HEK293 (cell line): Measurements from ENCODE around the gene ITPR2.

Experiments
- CTCF ChIA-PET: fragments of 350-600 bp; formaldehyde crosslinking; extraction: SDS; loops from one replicate; lab custom pipeline; 2021; ENCODE audit warnings: antibody characterized with exemption; lab: Yijun Ruan, JAX
- POLR2A ChIA-PET: fragments of 300-600 bp; formaldehyde crosslinking; extraction: SDS; loops from one replicate; lab custom pipeline; 2020; ENCODE audit warnings: antibody characterized with exemption, inconsistent platforms; lab: Yijun Ruan, JAX
- H3K27ac ChIP-seq: fragments of 200-500 bp; sonication (Bioruptor generic); 2 replicates; pipeline ENCODE4 v1.5.1; 2014; ENCODE audit warnings: low read depth, low read length, control low read depth, inconsistent platforms; ENCODE audit errors: extremely low read depth
- H3K36me3 ChIP-seq, 2 experiments: fragments of 200-500 bp in 1 of 2; sonication (Bioruptor generic) in 1 of 2; 1 replicate in 1 of 2; 2 replicates in 1 of 2; pipeline ENCODE4 v1.5.1; 2014 to 2017; ENCODE audit warnings: inconsistent platforms in 2 of 2, low read length in 2 of 2; ENCODE audit not compliant: control insufficient read depth in 2 of 2, insufficient read depth in 1 of 2
- H3K4me1 ChIP-seq: fragments of 200-500 bp; sonication (Bioruptor generic); 2 replicates; pipeline ENCODE4 v1.5.1; 2014; ENCODE audit warnings: mild to moderate bottlenecking, low read length, inconsistent platforms; ENCODE audit not compliant: control insufficient read depth, insufficient read depth
- H3K4me3 ChIP-seq: 2 replicates; pipeline ENCODE4 v1.5.1; 2011; ENCODE audit warnings: low read depth, mild to moderate bottlenecking, control low read depth, low read length, moderate library complexity
- H3K9me3 ChIP-seq: fragments of 200-500 bp; sonication (Bioruptor generic); 2 replicates; pipeline ENCODE4 v1.5.1; 2014; ENCODE audit warnings: low read depth, low read length, inconsistent platforms; ENCODE audit not compliant: control insufficient read depth, insufficient read depth
- HOXC10 ChIP-seq: sonication (generic); formaldehyde crosslinking; IDR thresholded peaks from 2 replicates; pipeline ENCODE4 v1.8.1; 2023; ENCODE audit warnings: mild to moderate bottlenecking, missing genetic modification reagents
- HOXD13 ChIP-seq: sonication (generic); formaldehyde crosslinking; IDR thresholded peaks from 2 replicates; pipeline ENCODE4 v1.8.0; 2022; ENCODE audit warnings: missing genetic modification reagents, borderline replicate concordance
- RBAK ChIP-seq: fragments of 450-650 bp; formaldehyde crosslinking; IDR thresholded peaks from 2 replicates; pipeline ENCODE4 v1.5.1; 2016; ENCODE audit warnings: missing biosample characterization, missing genetic modification characterization
- REPIN1 ChIP-seq: fragments of 450-650 bp; formaldehyde crosslinking; IDR thresholded peaks from 2 replicates; pipeline ENCODE4 v1.5.1; 2017; ENCODE audit warnings: missing biosample characterization, missing genetic modification characterization, low read depth
- YY2 ChIP-seq: fragments of 450-650 bp; formaldehyde crosslinking; IDR thresholded peaks from 2 replicates; pipeline ENCODE4 v1.5.1; 2016; ENCODE audit warnings: missing biosample characterization, missing genetic modification characterization
- ZNF132 ChIP-seq: fragments of 450-650 bp; formaldehyde crosslinking; IDR thresholded peaks from 2 replicates; pipeline ENCODE4 v1.5.1; 2017; ENCODE audit warnings: missing biosample characterization, missing genetic modification characterization, borderline replicate concordance
- ZNF155 ChIP-seq: fragments of 450-650 bp; formaldehyde crosslinking; IDR thresholded peaks from 2 replicates; pipeline ENCODE4 v1.5.1; 2016; ENCODE audit warnings: missing biosample characterization, missing genetic modification characterization
- ZNF19 ChIP-seq: fragments of 450-650 bp; formaldehyde crosslinking; IDR thresholded peaks from 2 replicates; pipeline ENCODE4; 2016; ENCODE audit warnings: missing biosample characterization, missing genetic modification characterization, low read depth
- ZNF223 ChIP-seq: fragments of 450-650 bp; formaldehyde crosslinking; IDR thresholded peaks from 2 replicates; pipeline ENCODE4 v1.5.1; 2016; ENCODE audit warnings: missing biosample characterization, missing genetic modification characterization
- ZNF366 ChIP-seq: fragments of 450-650 bp; formaldehyde crosslinking; conservative IDR thresholded peaks from 2 replicates; pipeline ENCODE4 v1.5.1; 2016; ENCODE audit warnings: missing biosample characterization, missing genetic modification characterization
- TF ChIP-seq, protein P1 (sequence below): fragments of 450-650 bp; formaldehyde crosslinking; IDR thresholded peaks from 2 replicates; pipeline ENCODE4 v1.5.1; 2017; ENCODE audit warnings: missing biosample characterization, missing genetic modification characterization
- TF ChIP-seq, protein P2 (sequence below): fragments of 450-650 bp; formaldehyde crosslinking; IDR thresholded peaks from 2 replicates; pipeline ENCODE4 v1.5.1; 2016; ENCODE audit warnings: missing biosample characterization, missing genetic modification characterization, low read depth
- TF ChIP-seq, protein P3 (sequence below): fragments of 450-650 bp; formaldehyde crosslinking; IDR thresholded peaks from 2 replicates; pipeline ENCODE4 v1.5.1; 2017; ENCODE audit warnings: missing biosample characterization, mild to moderate bottlenecking, missing genetic modification characterization, moderate library complexity
- TF ChIP-seq, protein P4 (sequence below): fragments of 450-650 bp; formaldehyde crosslinking; IDR thresholded peaks from 2 replicates; pipeline ENCODE4; 2016; ENCODE audit warnings: missing biosample characterization, missing genetic modification characterization
- TF ChIP-seq, protein P5 (sequence below): fragments of 450-650 bp; formaldehyde crosslinking; IDR thresholded peaks from 2 replicates; pipeline ENCODE4 v1.5.1; 2016; ENCODE audit warnings: missing biosample characterization, missing genetic modification characterization
- TF ChIP-seq, protein P6 (sequence below): fragments of 450-650 bp; formaldehyde crosslinking; IDR thresholded peaks from 2 replicates; pipeline ENCODE4 v1.5.1; 2016; ENCODE audit warnings: missing biosample characterization, missing genetic modification characterization, low read depth
- TF ChIP-seq, protein P7 (sequence below): fragments of 450-650 bp; formaldehyde crosslinking; IDR thresholded peaks from 2 replicates; pipeline ENCODE4 v1.5.1; 2017; ENCODE audit warnings: missing biosample characterization, missing genetic modification characterization
- TF ChIP-seq, protein P8 (sequence below): fragments of 450-650 bp; formaldehyde crosslinking; IDR thresholded peaks from 2 replicates; pipeline ENCODE4 v1.5.1; 2016; ENCODE audit warnings: missing biosample characterization, missing genetic modification characterization
- TF ChIP-seq, protein P9 (sequence below): fragments of 450-650 bp; IDR thresholded peaks from 2 replicates; pipeline ENCODE4 v1.5.1; 2018; ENCODE audit warnings: missing biosample characterization, missing genetic modification characterization

Gene ITPR2

DNA sequence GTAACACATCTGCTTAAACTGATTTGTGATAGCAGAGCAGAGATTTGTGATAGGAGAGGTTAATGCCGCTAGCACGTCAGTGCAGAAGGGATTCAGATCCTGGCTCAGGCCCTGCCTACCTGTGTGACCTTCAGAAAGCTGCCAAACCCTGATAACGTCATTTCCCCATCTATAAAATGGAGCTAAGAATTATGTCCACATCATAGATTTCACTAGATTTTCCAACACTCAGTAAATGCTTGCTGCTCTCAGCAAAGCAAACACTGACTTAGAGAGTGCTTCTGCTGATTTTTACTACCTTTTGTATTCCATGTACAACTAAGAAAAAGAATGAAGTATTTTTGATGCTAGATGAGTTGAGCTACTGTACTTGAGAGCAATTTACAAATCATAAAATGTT is 261.4 kb downstream of the ITPR2 start:
- H3K9me3 ChIP-seq, result no peaks in the 10 kb centered on the region
- no peak overlapping the region for H3K27ac ChIP-seq
- no peak overlapping the region for H3K4me3 ChIP-seq
- no peaks in the 10 kb centered on the region for H3K36me3 ChIP-seq
- CTCF ChIA-PET, result interaction anchor here (0.6 to 0.9 kb wide), 3 partner anchors 9 to 59 kb away, joined by 3 to 4 read pairs (median 4); no protein-coding TSS in a partner anchor
- TF ChIP-seq REPIN1 (tag by site-specific recombination) (no peak), ZNF366 (tag by site-specific recombination) (0 out of 2 replicates have a peak, but pooled peaks have one; percentile 8), ZNF19 (tag by site-specific recombination) (no peak), ZNF223 (tag by site-specific recombination) (no peak)
- TF ChIP-seq, protein P1, sequence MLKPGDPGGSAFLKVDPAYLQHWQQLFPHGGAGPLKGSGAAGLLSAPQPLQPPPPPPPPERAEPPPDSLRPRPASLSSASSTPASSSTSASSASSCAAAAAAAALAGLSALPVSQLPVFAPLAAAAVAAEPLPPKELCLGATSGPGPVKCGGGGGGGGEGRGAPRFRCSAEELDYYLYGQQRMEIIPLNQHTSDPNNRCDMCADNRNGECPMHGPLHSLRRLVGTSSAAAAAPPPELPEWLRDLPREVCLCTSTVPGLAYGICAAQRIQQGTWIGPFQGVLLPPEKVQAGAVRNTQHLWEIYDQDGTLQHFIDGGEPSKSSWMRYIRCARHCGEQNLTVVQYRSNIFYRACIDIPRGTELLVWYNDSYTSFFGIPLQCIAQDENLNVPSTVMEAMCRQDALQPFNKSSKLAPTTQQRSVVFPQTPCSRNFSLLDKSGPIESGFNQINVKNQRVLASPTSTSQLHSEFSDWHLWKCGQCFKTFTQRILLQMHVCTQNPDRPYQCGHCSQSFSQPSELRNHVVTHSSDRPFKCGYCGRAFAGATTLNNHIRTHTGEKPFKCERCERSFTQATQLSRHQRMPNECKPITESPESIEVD (tag by site-specific recombination), result peak; percentile 27
- TF ChIP-seq, protein P2, sequence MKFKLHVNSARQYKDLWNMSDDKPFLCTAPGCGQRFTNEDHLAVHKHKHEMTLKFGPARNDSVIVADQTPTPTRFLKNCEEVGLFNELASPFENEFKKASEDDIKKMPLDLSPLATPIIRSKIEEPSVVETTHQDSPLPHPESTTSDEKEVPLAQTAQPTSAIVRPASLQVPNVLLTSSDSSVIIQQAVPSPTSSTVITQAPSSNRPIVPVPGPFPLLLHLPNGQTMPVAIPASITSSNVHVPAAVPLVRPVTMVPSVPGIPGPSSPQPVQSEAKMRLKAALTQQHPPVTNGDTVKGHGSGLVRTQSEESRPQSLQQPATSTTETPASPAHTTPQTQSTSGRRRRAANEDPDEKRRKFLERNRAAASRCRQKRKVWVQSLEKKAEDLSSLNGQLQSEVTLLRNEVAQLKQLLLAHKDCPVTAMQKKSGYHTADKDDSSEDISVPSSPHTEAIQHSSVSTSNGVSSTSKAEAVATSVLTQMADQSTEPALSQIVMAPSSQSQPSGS (tag by site-specific recombination), result peak; percentile 66
- POLR2A ChIA-PET, result no interaction called here
- H3K4me1 ChIP-seq, result peaks cover 4% of the 10 kb centered on the region

DNA sequence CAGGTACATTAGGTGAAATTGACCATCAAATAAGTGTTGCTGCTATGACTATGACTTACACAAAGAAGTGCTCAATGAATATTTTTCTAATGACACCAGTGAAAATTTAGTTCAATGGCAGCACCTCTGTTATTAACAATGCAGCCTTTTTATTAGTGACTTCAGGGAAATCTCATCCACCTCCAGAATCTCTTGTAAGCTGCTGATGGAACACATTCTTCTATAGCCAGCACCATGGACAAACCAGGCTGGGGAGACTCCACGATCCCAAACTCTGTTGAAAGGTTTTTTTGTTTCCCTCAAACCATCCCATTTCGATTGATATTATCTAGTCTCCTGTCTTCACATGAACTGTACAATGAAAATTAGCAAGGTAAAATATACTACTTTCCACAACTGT is 265.9 kb downstream of the ITPR2 start:
- POLR2A ChIA-PET, result no interaction called here
- H3K4me1 ChIP-seq, result no peaks in the 10 kb centered on the region; the same call in 1 of the 2 replicates
- no peaks in the 10 kb centered on the region for H3K36me3 ChIP-seq
- CTCF ChIA-PET, result interaction anchor here (0.6 kb wide), 1 partner anchor 26 kb away, joined by 3 read pairs; no protein-coding TSS in a partner anchor
- H3K9me3 ChIP-seq, result no peaks in the 10 kb centered on the region
- H3K4me3 ChIP-seq, result no peak overlapping the region
- H3K27ac ChIP-seq, result no peak overlapping the region
- TF ChIP-seq, protein P3, sequence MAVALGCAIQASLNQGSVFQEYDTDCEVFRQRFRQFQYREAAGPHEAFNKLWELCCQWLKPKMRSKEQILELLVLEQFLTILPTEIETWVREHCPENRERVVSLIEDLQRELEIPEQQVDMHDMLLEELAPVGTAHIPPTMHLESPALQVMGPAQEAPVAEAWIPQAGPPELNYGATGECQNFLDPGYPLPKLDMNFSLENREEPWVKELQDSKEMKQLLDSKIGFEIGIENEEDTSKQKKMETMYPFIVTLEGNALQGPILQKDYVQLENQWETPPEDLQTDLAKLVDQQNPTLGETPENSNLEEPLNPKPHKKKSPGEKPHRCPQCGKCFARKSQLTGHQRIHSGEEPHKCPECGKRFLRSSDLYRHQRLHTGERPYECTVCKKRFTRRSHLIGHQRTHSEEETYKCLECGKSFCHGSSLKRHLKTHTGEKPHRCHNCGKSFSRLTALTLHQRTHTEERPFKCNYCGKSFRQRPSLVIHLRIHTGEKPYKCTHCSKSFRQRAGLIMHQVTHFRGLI, result no peak
- no peak for TF ChIP-seq YY2
- TF ChIP-seq HOXC10, result no peak
- TF ChIP-seq, protein P4, sequence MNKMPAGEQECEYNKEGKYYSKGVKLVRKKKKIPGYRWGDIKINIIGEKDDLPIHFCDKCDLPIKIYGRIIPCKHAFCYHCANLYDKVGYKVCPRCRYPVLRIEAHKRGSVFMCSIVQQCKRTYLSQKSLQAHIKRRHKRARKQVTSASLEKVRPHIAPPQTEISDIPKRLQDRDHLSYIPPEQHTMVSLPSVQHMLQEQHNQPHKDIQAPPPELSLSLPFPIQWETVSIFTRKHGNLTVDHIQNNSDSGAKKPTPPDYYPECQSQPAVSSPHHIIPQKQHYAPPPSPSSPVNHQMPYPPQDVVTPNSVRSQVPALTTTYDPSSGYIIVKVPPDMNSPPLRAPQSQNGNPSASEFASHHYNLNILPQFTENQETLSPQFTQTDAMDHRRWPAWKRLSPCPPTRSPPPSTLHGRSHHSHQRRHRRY (tag by site-specific recombination), result no peak
- TF ChIP-seq, protein P5, sequence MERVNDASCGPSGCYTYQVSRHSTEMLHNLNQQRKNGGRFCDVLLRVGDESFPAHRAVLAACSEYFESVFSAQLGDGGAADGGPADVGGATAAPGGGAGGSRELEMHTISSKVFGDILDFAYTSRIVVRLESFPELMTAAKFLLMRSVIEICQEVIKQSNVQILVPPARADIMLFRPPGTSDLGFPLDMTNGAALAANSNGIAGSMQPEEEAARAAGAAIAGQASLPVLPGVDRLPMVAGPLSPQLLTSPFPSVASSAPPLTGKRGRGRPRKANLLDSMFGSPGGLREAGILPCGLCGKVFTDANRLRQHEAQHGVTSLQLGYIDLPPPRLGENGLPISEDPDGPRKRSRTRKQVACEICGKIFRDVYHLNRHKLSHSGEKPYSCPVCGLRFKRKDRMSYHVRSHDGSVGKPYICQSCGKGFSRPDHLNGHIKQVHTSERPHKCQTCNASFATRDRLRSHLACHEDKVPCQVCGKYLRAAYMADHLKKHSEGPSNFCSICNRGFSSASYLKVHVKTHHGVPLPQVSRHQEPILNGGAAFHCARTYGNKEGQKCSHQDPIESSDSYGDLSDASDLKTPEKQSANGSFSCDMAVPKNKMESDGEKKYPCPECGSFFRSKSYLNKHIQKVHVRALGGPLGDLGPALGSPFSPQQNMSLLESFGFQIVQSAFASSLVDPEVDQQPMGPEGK (tag by site-specific recombination), result no peak
- no peak for TF ChIP-seq HOXD13 (CRISPR knock-in tag)
- no peak for TF ChIP-seq ZNF132 (tag by site-specific recombination)
- TF ChIP-seq, protein P6, sequence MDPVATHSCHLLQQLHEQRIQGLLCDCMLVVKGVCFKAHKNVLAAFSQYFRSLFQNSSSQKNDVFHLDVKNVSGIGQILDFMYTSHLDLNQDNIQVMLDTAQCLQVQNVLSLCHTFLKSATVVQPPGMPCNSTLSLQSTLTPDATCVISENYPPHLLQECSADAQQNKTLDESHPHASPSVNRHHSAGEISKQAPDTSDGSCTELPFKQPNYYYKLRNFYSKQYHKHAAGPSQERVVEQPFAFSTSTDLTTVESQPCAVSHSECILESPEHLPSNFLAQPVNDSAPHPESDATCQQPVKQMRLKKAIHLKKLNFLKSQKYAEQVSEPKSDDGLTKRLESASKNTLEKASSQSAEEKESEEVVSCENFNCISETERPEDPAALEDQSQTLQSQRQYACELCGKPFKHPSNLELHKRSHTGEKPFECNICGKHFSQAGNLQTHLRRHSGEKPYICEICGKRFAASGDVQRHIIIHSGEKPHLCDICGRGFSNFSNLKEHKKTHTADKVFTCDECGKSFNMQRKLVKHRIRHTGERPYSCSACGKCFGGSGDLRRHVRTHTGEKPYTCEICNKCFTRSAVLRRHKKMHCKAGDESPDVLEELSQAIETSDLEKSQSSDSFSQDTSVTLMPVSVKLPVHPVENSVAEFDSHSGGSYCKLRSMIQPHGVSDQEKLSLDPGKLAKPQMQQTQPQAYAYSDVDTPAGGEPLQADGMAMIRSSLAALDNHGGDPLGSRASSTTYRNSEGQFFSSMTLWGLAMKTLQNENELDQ (tag by site-specific recombination), result no peak
- TF ChIP-seq, protein P7, sequence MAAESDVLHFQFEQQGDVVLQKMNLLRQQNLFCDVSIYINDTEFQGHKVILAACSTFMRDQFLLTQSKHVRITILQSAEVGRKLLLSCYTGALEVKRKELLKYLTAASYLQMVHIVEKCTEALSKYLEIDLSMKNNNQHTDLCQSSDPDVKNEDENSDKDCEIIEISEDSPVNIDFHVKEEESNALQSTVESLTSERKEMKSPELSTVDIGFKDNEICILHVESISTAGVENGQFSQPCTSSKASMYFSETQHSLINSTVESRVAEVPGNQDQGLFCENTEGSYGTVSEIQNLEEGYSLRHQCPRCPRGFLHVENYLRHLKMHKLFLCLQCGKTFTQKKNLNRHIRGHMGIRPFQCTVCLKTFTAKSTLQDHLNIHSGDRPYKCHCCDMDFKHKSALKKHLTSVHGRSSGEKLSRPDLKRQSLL, result no peak
- TF ChIP-seq, protein P8, sequence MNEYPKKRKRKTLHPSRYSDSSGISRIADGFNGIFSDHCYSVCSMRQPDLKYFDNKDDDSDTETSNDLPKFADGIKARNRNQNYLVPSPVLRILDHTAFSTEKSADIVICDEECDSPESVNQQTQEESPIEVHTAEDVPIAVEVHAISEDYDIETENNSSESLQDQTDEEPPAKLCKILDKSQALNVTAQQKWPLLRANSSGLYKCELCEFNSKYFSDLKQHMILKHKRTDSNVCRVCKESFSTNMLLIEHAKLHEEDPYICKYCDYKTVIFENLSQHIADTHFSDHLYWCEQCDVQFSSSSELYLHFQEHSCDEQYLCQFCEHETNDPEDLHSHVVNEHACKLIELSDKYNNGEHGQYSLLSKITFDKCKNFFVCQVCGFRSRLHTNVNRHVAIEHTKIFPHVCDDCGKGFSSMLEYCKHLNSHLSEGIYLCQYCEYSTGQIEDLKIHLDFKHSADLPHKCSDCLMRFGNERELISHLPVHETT (tag by site-specific recombination), result no peak
- TF ChIP-seq, protein P9, sequence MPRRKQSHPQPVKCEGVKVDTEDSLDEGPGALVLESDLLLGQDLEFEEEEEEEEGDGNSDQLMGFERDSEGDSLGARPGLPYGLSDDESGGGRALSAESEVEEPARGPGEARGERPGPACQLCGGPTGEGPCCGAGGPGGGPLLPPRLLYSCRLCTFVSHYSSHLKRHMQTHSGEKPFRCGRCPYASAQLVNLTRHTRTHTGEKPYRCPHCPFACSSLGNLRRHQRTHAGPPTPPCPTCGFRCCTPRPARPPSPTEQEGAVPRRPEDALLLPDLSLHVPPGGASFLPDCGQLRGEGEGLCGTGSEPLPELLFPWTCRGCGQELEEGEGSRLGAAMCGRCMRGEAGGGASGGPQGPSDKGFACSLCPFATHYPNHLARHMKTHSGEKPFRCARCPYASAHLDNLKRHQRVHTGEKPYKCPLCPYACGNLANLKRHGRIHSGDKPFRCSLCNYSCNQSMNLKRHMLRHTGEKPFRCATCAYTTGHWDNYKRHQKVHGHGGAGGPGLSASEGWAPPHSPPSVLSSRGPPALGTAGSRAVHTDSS (tag by site-specific recombination), result no peak
- TF ChIP-seq ZNF155 (tag by site-specific recombination), result no peak
- TF ChIP-seq RBAK, result no peak
